Astrocyte (in vitro differentiated cells and primary cell): ENCODE measurements around the gene IPO13.

Experiments
- EZH2 ChIP-seq: IDR thresholded peaks from 2 replicates; pipeline ENCODE4 v1.6.1; 2012; ENCODE audit warnings: mild to moderate bottlenecking, low read length, inconsistent platforms; ENCODE audit not compliant: insufficient read depth
- TF ChIP-seq, protein P1 (sequence below): IDR thresholded peaks from 2 replicates; pipeline ENCODE4 v1.5.1; 2011; ENCODE audit warnings: low read depth, mild to moderate bottlenecking, inconsistent platforms, low read length, moderate library complexity; ENCODE audit not compliant: insufficient read depth

DNA sequence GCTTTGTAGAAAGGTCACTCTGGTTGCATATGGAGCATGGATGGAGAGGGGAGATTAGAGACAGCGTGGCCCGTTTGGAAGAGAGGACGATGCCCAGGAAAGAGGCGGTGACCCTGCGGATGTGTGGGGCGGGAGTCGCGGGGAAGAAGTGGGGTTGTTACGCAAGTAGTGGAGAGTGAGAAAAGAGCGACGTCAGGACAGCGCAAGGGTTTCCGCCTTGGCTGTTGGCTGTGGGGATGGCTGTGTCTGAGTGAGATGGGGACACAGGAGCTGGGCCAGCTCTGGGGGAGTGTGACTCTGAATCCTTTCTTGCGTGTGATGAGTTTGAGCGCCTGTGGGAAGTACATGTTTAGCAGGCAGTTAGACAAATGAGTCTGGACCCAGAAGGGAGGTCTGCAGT lies 36.1 kb downstream of the IPO13 start:
- TF ChIP-seq, protein P1, sequence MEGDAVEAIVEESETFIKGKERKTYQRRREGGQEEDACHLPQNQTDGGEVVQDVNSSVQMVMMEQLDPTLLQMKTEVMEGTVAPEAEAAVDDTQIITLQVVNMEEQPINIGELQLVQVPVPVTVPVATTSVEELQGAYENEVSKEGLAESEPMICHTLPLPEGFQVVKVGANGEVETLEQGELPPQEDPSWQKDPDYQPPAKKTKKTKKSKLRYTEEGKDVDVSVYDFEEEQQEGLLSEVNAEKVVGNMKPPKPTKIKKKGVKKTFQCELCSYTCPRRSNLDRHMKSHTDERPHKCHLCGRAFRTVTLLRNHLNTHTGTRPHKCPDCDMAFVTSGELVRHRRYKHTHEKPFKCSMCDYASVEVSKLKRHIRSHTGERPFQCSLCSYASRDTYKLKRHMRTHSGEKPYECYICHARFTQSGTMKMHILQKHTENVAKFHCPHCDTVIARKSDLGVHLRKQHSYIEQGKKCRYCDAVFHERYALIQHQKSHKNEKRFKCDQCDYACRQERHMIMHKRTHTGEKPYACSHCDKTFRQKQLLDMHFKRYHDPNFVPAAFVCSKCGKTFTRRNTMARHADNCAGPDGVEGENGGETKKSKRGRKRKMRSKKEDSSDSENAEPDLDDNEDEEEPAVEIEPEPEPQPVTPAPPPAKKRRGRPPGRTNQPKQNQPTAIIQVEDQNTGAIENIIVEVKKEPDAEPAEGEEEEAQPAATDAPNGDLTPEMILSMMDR = no peak
- TF ChIP-seq EZH2 = no peak
